GM18951 (cell line): ENCODE data around the gene ZC3H4.

Experiments used
- POLR2A ChIP-seq: IDR thresholded peaks from 4 replicates; pipeline ENCODE4 v1.6.1; 2011; ENCODE audit warnings: mild to moderate bottlenecking; ENCODE audit not compliant: insufficient read length, insufficient read depth; ENCODE audit errors: extremely low read depth
- in situ Hi-C: fragments of 300-500 bp; cut with MboI; formaldehyde crosslinking; loops from one replicate; pipeline ENCODE4 v1.12.0; 2022; ENCODE audit warnings: low sequenced_read_pairs, mixed read lengths, inconsistent platforms; ENCODE audit not compliant: unreplicated experiment

The ZC3H4 gene

DNA sequence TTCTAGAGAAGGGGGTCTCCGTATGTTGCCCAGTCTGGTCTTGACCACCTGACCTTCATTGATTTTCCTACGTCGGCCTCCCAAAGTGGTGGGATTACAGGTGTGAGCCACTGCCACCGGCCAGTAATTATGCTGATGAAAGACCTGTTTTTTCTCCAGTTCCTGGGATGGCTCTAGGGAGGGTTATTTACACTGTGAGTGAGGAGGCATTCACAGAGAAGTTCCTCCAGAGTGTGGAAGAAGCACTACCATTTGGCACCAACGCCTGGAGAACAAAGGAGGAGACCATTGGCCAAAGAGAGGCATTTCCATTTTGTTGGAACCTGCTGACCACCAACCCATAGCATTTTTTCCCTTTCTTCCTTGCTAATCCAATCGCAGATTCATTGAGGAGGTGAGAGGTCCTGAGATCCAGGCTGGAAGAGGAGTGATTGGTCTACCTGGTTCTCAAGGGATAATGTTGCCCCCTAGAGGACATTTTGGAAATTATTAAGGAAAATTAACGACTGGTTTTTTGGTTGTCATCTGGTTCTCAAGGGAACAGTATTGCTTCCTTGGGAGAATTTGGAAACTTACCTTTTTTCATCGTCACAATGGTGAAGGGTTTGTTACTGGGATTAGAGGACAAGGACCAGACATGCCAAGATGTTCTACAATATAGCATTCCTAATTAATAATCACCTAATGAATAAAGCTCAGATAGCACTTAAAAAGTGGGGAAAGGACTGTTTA lies 11.5 kb upstream of the ZC3H4 start:
- in situ Hi-C loops = loop anchor here (10.0 kb wide), 1 partner anchor 50 kb away; no protein-coding TSS in a partner anchor
- TF ChIP-seq POLR2A = no peak

GRCh38 chr19:47123406-47123805 lies 9.8 kb upstream of the ZC3H4 start:
- no peak for TF ChIP-seq POLR2A
- in situ Hi-C loops = loop anchor here (10.0 kb wide), 1 partner anchor 49 kb away; no protein-coding TSS in a partner anchor

DNA sequence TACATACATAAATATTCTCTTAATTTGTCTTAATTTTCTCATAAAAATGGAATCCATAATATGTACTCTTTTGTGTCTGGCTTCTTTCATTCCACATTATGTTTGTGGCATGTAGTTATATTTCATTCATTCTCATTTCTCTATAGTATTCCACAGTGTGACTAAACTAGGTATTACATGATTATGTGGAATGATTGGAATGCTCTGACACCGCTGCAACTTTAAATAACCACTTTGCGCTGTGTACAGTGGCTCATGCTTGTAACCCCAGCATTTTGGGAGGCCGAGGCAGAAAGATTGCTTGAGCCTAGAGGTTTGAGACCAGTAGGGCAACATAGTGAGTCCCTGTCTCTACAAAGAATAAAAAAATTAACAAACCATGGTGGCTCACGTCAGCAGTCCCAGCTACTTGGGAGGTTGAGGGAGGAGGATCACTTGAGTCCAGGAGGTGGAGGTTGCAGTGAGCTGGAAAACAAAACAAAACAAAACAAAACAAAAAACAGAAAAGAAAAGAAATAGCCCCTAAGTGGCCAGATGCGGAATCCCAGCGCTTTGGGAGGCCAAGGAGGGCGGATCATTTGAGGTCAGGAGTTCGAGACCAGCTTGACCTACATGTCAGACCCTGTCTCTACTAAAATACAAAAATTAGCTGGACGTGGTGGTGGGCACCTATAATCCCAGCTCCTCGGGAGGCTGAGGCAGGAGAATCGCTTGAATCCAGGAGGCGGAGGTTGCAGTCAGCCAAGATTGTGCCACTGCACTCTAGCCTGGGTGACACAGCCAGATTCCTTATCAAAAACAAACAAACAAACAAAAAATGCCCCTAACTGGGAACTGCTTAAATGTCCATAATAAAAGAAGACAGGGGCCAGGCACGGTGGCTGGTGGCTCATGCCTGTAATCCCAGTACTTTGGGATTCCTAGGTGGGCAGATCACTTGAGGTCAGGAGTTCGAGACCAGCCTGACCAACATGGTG lies 9.1 kb upstream of the ZC3H4 start:
- in situ Hi-C loops = loop anchor here (10.0 kb wide), 1 partner anchor 48 kb away; no protein-coding TSS in a partner anchor
- no peak for TF ChIP-seq POLR2A

- no peak for TF ChIP-seq POLR2A
- in situ Hi-C loops = loop anchor here (10.0 kb wide), 1 partner anchor 46 kb away; no protein-coding TSS in a partner anchor
Measured at GRCh38 chr19:47120470-47121067, 7.0 kb upstream of the ZC3H4 start.

DNA sequence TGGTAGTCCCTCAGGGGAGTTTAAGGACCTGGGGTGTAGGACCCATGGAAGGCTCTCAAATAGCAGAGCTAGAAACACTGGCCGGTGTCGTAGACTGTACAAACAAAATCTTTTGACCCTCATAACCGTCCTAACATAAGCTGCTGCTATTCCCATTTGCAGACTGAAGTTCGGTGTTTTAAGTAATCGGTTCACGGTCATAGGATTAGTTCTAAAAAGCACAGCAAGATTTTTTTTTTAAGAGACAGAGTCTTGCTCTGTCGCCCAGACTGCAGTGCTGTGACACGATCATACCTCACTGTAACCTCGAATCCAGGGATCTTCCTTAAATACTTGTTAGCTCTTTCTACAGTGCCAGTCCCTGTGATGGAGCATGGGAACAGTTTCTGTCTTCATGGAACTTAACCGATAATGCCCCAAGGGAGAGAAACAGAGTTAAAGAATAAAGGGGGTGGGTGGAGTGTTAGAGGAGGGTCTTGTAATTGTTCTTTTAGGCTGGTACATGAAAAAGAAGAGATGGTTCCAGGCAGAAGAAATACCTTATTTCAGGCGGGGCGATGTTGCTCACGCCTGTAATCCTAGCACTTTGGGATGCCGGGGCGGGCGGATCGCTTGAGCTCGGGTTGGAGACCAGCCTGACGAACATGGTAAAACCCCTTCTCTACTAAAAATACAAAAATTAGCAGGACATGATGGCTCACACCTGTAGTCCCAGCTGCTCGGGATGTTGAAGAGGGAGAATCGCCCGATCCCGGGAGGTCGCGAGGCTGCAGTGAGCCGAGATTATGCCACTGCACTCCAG lies 475 bp upstream of the ZC3H4 start:
- in situ Hi-C loops = no loop called here
- TF ChIP-seq POLR2A = no peak

DNA sequence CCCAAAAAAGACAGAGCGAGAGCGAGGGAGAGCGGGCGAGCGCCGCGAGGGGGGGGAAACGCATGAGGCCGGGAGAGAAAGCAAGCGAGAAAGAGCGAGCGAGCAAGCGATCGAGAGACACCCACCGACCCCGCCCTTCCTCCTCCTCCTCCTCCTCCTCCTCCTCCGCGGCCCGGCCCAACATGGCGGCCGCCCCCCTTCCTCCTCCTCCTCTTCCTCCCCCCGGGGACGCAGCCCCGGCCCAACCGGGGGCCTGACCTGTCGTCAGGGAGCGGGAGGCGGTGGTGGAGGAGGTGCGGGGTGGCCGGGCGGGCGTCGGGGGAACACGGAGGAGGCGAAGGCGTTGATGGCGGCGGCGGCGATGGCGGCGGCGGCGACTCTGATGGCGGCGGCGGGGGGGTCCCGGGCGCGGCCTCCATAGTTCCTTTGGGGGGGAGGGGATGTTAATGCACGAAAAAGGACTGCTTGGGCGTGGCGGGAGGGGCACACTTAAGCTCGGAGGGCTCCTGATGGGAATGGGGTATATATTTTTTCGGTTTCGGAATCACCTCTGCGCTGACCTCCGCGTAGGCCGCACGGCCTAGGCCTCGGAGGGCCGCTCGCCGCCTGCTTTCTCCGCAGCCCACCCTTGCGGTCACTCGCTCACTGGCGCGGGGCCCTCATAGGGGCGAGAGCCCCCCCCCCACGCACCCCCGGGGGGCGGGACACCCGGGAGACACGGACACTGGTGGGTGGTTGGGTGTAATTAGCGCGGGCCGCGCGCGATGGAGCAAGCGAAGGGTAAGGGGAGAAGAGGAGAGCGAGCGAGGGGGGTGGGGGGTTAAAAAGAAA lies 1.2 kb downstream of the ZC3H4 start:
- peak; percentile 82 for TF ChIP-seq POLR2A
- in situ Hi-C loops = no loop called here

- in situ Hi-C loops = no loop called here
- no peak for TF ChIP-seq POLR2A
Measured at GRCh38 chr19:47111682-47112165, 1.9 kb downstream of the ZC3H4 start.

GRCh38 chr19:47111006-47111621 lies 2.5 kb downstream of the ZC3H4 start:
- in situ Hi-C loops = no loop called here
- peak; percentile 45 for TF ChIP-seq POLR2A

DNA sequence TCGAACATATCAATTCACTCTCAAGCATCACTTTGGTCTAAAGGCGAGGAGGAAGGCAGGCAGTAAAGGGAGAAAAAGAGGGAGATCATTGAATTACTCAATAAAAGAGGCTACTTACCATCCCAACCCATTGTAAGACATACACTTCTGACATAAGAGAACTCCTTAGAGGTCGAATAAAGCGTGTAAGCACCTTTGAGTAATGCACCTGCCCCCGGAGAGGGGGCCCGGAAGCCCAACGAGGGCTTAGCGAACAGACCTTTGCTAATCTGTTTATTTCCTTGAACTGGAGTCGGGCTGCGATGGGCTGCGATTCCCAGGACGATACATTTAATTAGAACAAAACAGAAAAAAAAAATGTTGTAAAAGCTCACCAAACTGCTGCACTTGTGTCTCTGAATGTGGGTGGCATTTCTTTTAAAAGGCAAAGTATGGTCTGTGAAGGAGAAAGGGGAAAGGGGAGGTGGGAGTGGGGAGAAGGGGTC lies 3.0 kb downstream of the ZC3H4 start:
- TF ChIP-seq POLR2A = no peak
- in situ Hi-C loops = no loop called here

GRCh38 chr19:47109541-47110375 lies 3.8 kb downstream of the ZC3H4 start:
- TF ChIP-seq POLR2A = peak; percentile 54
- in situ Hi-C loops = no loop called here
